HG03095 (cell line): ENCODE measurements around the gene STATH.
"Not testable (repeated sequence)": the region's sequence is repeated elsewhere in the genome, so short reads cannot be mapped to it uniquely, and the experiment has no call there.

Experiments used
- ATAC-seq: cut with Tn5 transposase; IDR thresholded peaks from one replicate; pipeline ENCODE4 v1.9.1; 2021; ENCODE audit warnings: moderate library complexity; ENCODE audit not compliant: unreplicated experiment

The STATH gene

DNA sequence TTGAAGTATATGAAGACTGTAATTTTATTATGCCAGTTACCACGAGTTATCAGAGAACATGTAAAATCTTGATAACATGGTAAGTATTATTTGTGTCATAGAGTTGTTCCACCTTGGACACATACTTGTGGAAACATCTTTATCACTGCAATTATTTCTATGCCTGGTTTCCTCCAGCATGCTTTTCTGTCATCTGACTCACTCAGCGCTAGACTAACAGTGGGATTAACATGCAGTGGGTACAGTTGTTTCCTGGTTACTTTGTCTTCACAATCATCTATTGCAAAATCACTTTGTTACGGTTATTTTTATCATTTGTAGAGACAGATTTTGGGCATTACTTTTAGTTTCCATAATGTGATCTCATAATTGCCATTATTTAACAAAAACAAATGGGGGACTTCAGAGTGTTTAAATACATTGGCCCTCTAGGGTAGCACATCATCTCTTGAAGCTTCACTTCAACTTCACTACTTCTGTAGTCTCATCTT, at the start of gene STATH:
TSS of gene STATH (plus strand) at position 441 of the 491 bp plus-strand sequence. CDS start 2,472 bp downstream, outside the sequence.
- ATAC-seq: no peak

- ATAC-seq: no peak
Observed at GRCh38 chr4:69951602-69952001, 44.2 kb upstream of the STATH start.

DNA sequence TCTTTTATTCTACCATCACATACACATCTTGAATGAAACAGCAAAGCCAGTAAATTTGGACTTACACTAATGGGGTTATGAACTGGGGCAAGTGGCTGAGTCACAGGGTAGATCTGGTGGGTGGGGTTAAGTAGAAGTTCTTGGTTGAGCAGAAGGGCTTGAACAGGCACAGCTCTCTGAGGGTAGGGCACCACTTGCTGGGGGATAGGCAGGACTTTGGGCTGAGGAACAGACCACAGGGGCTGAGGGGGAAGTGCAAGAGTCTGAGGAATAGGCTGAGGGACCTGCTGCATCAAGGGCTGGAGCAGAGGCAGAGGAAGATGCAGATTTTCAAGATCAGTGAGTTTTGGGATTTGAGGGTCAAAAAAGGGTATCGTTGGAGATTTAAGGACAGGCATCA, 38.6 kb upstream of the STATH start:
- ATAC-seq: no peak

DNA sequence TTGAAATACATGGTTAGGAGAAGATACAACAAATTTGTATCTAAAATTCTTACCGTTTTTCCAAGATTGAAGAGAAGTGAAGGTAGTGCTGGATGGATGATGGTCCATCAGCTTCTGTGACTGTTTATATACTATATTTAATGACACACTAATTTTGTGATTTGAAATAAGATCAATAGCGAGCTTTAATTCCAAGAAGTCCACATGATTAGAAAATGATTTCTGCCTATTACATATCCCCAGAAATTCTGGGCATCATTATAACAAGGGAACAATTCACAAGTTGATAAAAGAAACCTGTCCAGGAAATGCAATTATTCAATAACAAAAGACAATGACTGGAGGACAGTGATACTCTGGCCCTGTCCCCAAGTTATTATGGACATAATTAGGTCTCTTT, 30.1 kb upstream of the STATH start, which contains the start of gene CSN2:
TSS of gene CSN2 (minus strand) at position 101 of the 400 bp plus-strand sequence. CDS start 4,733 bp downstream, outside the sequence.
- no peak for ATAC-seq

- no peak for ATAC-seq
Observed at GRCh38 chr4:69970071-69970470, 25.7 kb upstream of the STATH start.

- no peak for ATAC-seq
Observed at GRCh38 chr4:69974631-69975030, 21.1 kb upstream of the STATH start.

DNA sequence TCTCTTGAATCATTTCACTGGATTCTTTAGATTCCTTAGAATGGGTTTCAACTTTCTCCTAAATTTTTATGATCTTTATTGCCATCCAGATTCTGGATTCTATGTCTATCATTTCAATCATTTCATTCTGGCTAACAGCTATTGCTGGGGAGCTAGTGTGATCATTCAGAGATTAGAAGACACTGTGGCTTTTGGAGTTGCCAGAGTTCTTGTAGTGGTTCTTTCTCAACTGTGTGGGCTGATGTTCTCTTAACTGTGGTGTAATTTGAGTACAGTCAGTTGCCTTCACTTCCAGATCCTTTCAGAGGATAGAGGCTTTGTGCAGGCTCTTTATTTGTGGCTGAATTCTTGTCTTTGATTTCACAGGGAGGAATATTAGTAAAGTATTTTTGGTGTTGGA, 18.2 kb upstream of the STATH start:
- no peak for ATAC-seq

DNA sequence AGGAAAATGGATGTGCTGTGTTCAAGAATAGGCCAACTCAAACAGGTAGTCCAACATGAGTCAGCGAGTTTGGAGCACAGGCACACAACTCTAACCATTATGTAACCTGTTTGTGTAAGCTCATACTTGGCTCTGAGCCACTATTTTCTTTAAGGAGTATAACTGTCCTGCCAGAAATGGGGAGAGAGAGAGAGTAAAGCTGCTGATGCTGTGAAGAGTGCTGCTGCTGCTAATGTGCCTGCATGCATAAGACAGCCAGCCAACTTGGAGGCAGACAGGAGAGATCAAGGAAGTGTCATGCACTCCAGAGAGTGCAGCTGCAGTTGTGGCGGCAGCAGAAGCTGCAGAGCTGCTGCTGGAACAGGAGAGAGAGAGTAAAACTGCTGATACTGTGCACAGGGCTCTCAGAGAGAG, 11.7 kb upstream of the STATH start:
- ATAC-seq: peak; percentile 50

DNA sequence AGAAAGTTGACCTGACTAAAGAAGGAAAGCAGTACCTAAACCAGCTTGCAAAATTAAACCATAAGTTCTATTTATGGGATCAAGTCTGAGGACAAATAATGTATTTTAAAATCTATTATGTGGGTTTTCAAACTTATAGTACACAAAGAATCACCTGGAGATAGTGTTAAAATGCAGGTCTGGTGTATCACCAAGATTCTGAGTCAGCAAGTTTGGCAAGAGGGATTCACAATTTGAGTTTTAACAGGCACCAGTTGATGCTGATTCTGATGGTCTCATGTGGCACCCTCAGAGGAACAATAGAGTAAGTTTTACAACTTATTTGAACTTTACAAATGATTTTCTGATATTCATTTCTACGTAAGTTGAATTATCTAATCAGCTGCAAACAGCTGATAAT, 9.1 kb upstream of the STATH start:
- no peak for ATAC-seq

GRCh38 chr4:69991016-69991415, 4.8 kb upstream of the STATH start:
- ATAC-seq: no peak

- ATAC-seq: no peak
Observed at GRCh38 chr4:69994782-69995181, 984 bp upstream of the STATH start.

GRCh38 chr4:69999420-69999819, 3.7 kb downstream of the STATH start:
- no peak for ATAC-seq

DNA sequence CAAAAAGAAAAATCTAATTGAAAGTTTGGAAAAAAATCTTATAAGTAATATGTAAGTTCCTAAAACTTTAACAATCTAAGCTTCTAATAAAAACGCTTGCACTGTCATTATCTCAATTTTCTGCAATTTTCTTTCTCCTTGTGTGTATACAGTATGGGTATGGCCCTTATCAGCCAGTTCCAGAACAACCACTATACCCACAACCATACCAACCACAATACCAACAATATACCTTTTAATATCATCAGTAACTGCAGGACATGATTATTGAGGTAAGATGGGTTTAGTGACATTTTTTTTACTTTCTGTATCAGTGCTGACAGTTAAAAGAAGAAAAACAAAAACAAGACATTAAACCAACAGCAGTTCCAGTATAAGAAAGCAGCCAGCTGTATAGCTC, 4.9 kb downstream of the STATH start:
- ATAC-seq: no peak

GRCh38 chr4:70002507-70002906, 6.7 kb downstream of the STATH start:
- no peak for ATAC-seq

DNA sequence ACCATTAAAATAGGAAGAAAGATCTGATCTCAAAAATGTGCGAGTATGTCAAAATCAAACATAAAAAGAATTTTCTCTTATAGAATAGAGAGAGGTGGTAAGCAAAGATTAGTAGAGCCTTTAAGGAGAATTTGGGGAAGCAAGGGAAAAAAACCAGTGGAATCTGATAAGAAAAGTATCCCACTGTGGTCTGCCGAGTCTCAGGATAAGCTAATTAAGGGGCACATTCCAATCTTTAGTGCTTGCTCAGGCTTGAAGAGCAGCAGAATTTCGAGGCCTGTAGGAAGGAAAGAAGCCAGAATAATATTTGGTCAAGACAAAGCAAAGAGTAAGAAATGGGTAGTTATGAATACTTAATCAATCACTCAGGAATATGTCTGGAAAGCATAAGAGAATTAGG, 13.0 kb downstream of the STATH start:
- no peak for ATAC-seq

DNA sequence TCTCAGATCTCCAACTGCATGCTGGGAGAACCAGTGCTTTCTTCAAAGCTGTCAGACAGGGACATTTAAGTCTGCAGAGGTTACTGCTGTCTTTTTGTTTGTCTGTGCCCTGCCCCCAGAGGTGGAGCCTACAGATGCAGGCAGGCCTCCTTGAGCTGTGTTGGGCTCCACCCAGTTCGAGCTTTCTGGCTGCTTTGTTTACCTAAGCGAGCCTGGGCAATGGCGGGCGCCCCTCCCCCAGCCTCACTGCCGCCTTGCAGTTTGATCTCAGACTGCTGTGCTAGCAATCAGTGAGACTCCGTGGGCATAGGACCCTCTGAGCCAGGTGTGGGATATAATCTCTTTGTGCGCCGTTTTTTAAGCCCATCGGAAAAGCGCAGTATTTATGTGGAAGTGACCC, 23.2 kb downstream of the STATH start:
- not testable (repeated sequence) for ATAC-seq

DNA sequence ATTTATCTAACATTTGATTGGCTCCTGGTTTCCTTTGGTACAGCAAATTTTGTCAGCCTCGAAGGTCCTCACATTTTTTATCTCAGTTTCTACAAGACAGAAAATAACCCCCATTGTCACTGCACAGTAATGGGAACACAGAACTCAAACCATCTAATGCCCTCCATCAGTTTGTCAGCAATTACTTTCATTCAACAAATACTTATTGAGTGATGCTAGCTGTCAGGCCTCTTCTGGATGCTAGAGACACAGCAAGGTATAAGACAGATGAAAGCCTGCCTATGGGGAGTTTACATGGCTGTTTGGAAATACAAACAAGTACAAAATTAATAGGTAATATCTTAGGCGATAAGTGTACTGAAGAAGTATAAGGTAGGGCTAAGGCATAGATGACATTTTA, 27.5 kb downstream of the STATH start:
- ATAC-seq: no peak

GRCh38 chr4:70027011-70027410, 31.2 kb downstream of the STATH start:
- no peak for ATAC-seq

DNA sequence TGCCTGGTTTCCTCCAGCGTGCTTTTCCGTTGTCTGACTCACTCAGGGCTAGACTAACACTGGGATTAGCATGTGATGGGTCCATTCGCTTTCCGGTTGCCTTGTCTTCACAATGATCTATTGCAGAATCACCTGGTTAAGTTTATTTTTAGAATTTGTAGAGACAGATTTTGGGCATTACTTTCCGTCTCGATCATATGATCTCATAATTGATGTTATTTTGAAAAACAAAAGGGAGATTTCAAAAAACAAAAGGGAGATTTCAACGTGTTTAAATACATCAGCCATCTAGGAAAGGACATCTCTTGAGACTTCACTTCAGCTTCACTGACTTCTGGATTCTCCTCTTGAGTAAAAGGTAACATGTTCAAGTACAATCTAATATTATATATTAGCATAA, 32.4 kb downstream of the STATH start, which contains the start of gene HTN3:
TSS of gene HTN3 (plus strand) at position 301 of the 400 bp plus-strand sequence. CDS start 2,282 bp downstream, outside the sequence.
- ATAC-seq: not testable (repeated sequence)

- not testable (repeated sequence) for ATAC-seq
Observed at GRCh38 chr4:70037559-70037958, 41.8 kb downstream of the STATH start.

DNA sequence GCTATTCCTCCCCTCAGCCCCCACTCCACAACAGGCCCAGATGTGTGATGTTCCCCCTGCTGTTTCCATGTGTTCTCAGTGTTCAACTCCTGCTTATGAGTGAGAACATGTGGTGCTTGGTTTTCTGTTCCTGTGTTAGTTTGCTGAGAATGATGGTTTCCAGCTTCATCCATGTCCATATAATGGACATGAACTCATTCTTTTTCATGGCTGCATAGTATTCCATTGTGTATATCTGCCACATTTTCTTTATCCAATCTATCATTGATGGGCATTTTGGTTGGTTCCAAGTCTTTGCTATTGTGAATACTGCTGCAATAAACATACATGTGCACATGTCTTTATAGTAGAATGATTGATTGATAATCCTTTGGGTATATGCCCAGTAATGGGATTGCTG, 44.2 kb downstream of the STATH start:
- not testable (repeated sequence) for ATAC-seq

DNA sequence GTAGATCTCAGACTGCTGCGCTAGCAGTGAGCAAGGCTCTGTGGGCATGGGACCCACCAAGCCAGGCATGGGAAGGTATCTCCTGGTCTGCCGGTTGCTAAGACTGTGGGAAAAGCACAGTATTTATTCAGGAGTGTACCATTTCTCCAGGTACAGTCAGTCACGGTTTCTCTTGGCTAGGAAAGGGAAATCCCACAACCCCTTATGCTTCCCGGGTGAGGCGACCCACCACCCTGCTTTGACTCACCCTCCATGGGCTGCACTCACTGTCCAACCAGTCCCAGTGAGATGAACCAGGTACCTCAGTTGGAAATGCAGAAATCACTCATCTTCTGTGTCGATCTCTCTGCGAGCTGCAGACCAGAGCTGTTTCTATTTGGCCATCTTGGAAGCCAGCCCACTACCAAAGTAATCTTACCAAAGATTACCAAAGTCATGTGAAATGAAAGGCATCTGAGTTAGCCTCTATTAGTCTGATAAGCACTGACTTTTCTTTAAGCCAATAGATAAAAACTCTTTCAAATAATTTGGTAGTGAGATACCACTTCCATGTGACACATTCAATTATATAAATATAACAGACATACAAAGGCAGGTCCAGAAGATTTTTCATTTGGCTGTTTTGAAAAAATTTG, 46.0 kb downstream of the STATH start:
- ATAC-seq: no peak

- not testable (repeated sequence) for ATAC-seq
Observed at GRCh38 chr4:70050138-70050537, 54.4 kb downstream of the STATH start, which contains the start of gene HTN1. TSS of gene HTN1 (plus strand) at chr4:70050438. CDS start at chr4:70053077, 2,639 bp downstream.
